T-helper 1 cell treated with Interleukin-12 subunit alpha and Interleukin-12 subunit beta and Interleukin-4 antibody, amounts not matched to agents 30 ng/mL and 1 ng/mL, for 36 hours (primary cell): ENCODE measurements around the gene OARD1. TPM values are rescaled to one million over a fixed set of nuclear protein-coding genes. Genes with fewer than 3 reads are reported as not detected.

Source experiments
- intact Hi-C: fragments of 100-400 bp; cut with micrococcal nuclease; formaldehyde crosslinking; loops from one replicate; pipeline ENCODE4 v1.15.1; 2024
- total RNA-seq: library from RNA; stranded (reverse); gene quantifications from 2 replicates; pipeline ENCODE4 v1.2.3, GENCODE V29; 2022

OARD1 gene
- total RNA-seq, 1 donor from 2014 or later = 25.2 TPM

GRCh38 chr6:41050536-41050935 is 21.6 kb downstream of the OARD1 start:
- intact Hi-C loops = no loop called here

GRCh38 chr6:41049955-41050354 is 22.2 kb downstream of the OARD1 start:
- intact Hi-C loops = no loop called here

GRCh38 chr6:41049521-41049920 is 22.6 kb downstream of the OARD1 start:
- intact Hi-C loops = no loop called here

GRCh38 chr6:41047745-41048732 is 24.1 kb downstream of the OARD1 start:
- intact Hi-C loops = no loop called here

- intact Hi-C loops = no loop called here
Measured at GRCh38 chr6:41047306-41047705, 24.9 kb downstream of the OARD1 start.

- intact Hi-C loops = no loop called here
Measured at GRCh38 chr6:41046084-41046483, 26.1 kb downstream of the OARD1 start.

GRCh38 chr6:41045664-41046063 is 26.5 kb downstream of the OARD1 start:
- intact Hi-C loops = no loop called here

- intact Hi-C loops = no loop called here
Measured at GRCh38 chr6:41043151-41043550, 29.0 kb downstream of the OARD1 start.

- intact Hi-C loops = no loop called here
Measured at GRCh38 chr6:41042226-41043055, 29.7 kb downstream of the OARD1 start, which contains the start of gene TSPO2. TSPO2 (plus strand) TSS chr6:41042467; CDS start chr6:41042986, 519 bp downstream.

GRCh38 chr6:41040940-41041536 is 31.1 kb downstream of the OARD1 start:
- intact Hi-C loops = no loop called here

- intact Hi-C loops = no loop called here
Measured at GRCh38 chr6:41040101-41040939, 31.8 kb downstream of the OARD1 start.

GRCh38 chr6:41039060-41039998 is 32.8 kb downstream of the OARD1 start, which contains the start of gene UNC5CL:
UNC5CL (minus strand) TSS chr6:41039221; CDS start chr6:41035074, 4,147 bp downstream.
- intact Hi-C loops = loop anchor here (1.0 kb wide), 3 partner anchors 12 to 33 kb away; no protein-coding TSS in a partner anchor

- intact Hi-C loops = no loop called here
Measured at GRCh38 chr6:41038205-41038604, 34.0 kb downstream of the OARD1 start.

GRCh38 chr6:41037107-41037900 is 34.9 kb downstream of the OARD1 start:
- intact Hi-C loops = no loop called here

GRCh38 chr6:41036601-41037000 is 35.6 kb downstream of the OARD1 start:
- intact Hi-C loops = no loop called here

- intact Hi-C loops = no loop called here
Measured at GRCh38 chr6:41036186-41036585, 36.0 kb downstream of the OARD1 start.

GRCh38 chr6:41033776-41034175 is 38.4 kb downstream of the OARD1 start:
- intact Hi-C loops = no loop called here

- intact Hi-C loops = no loop called here
Measured at GRCh38 chr6:41032830-41033229, 39.3 kb downstream of the OARD1 start.
